Osteoblast (primary cell): Measurements from ENCODE around the gene CYP46A1. TPM values are rescaled to one million over a fixed set of nuclear protein-coding genes. Genes with fewer than 3 reads are reported as not detected.

Experiments used
- DNase-seq: peaks from one replicate; pipeline ENCODE4 v3.0.0; 2011; ENCODE audit warnings: low spot score, mixed read lengths; ENCODE audit not compliant: insufficient read length; ENCODE audit errors: missing footprints
- H2AFZ ChIP-seq: 2 replicates; pipeline ENCODE4 v1.6.0; 2011; ENCODE audit warnings: mild to moderate bottlenecking, low read length
- H3K27ac ChIP-seq: 2 replicates; pipeline ENCODE4 v1.5.1; 2011; ENCODE audit warnings: mild to moderate bottlenecking, low read depth, low read length, moderate library complexity
- H3K27me3 ChIP-seq: 2 replicates; pipeline ENCODE4 v1.6.0; 2012; ENCODE audit warnings: mild to moderate bottlenecking, control low read depth, inconsistent platforms, low read length, moderate library complexity; ENCODE audit not compliant: insufficient read depth
- H3K36me3 ChIP-seq: 2 replicates; pipeline ENCODE4 v1.5.1; 2011; ENCODE audit warnings: mild to moderate bottlenecking, low read length, control low read depth, moderate library complexity; ENCODE audit not compliant: insufficient read depth
- H3K4me1 ChIP-seq: 2 replicates; pipeline ENCODE4 v1.5.1; 2011; ENCODE audit warnings: mild to moderate bottlenecking, low read length, control low read depth, moderate library complexity; ENCODE audit not compliant: insufficient read depth
- H3K4me2 ChIP-seq: 2 replicates; pipeline ENCODE4 v1.6.0; 2011; ENCODE audit warnings: mild to moderate bottlenecking, low read length; ENCODE audit not compliant: insufficient read depth
- H3K4me3 ChIP-seq: fragments of 200-600 bp; sonication (generic); 3 replicates; pipeline ENCODE4 v1.5.1; 2012; ENCODE audit warnings: mild to moderate bottlenecking, low read length, inconsistent platforms; ENCODE audit not compliant: insufficient read depth
- H3K79me2 ChIP-seq: 2 replicates; pipeline ENCODE4 v1.6.0; 2012; ENCODE audit warnings: mild to moderate bottlenecking, low read length, control low read depth, inconsistent platforms; ENCODE audit not compliant: insufficient read depth
- H3K9me3 ChIP-seq: 2 replicates; pipeline ENCODE4 v1.5.1; 2011; ENCODE audit warnings: low read depth, low read length, control low read depth
- H4K20me1 ChIP-seq: 2 replicates; pipeline ENCODE4 v1.6.0; 2012; ENCODE audit warnings: mild to moderate bottlenecking, low read length, control low read depth; ENCODE audit not compliant: insufficient read depth
- total RNA-seq: library from RNA; depleted of rRNA; stranded (reverse); fragments of >200 nt; gene quantifications from 2 replicates; pipeline ENCODE4 v1.2.3, GENCODE V29; 2012
- TF ChIP-seq, protein P1 (sequence below): IDR thresholded peaks from 2 replicates; pipeline ENCODE4 v1.5.1; 2011; ENCODE audit warnings: mild to moderate bottlenecking, low read depth, low read length, moderate library complexity; ENCODE audit errors: extremely low read depth

Gene CYP46A1
- total RNA-seq, 1 donor: 0.36 TPM

DNA sequence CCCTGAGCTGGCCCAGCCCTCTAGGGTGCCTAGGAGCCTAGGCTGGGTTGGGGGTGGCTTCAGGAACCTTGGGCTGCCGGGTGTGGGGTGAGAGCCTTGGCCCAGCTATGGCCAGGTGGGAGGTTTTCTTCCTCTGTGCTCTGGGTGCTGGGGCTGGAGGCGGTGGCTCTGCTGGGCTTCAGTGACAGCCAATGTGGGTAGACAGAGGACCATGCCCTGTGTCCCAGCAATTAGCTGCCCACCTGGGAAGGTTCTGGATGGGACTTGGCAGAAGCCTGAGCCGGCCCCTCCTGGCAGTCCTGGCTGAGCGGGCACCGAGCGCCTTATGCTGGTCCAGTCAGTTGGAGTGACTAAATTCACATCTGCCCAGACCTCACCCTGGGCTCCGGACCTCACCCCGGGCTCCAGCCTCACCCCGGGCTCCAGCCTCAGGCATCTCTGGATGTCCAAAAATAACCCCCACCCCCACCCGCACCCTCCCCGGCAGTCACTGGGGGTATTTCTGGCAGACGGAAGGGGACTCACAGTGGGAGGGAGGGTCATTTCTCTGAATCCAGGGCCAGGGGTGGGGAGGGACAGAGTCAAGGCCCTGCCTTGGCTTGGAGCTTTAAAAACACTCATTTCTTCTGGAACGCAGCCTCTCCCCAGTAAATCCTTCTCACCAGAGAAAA is 46.9 kb downstream of the CYP46A1 start:
- H3K4me1 ChIP-seq: no peaks in the 10 kb centered on the region
- no peaks in the 10 kb centered on the region for H3K9me3 ChIP-seq
- H3K27me3 ChIP-seq: no peaks in the 10 kb centered on the region
- H3K79me2 ChIP-seq: no peaks in the 10 kb centered on the region
- no peak overlapping the region for H3K27ac ChIP-seq
- peak; percentile 90 for DNase-seq
- H2AFZ ChIP-seq: no peak overlapping the region
- H3K4me2 ChIP-seq: peak overlapping the region; percentile 76
- no peaks in the 10 kb centered on the region for H3K36me3 ChIP-seq
- TF ChIP-seq, protein P1, sequence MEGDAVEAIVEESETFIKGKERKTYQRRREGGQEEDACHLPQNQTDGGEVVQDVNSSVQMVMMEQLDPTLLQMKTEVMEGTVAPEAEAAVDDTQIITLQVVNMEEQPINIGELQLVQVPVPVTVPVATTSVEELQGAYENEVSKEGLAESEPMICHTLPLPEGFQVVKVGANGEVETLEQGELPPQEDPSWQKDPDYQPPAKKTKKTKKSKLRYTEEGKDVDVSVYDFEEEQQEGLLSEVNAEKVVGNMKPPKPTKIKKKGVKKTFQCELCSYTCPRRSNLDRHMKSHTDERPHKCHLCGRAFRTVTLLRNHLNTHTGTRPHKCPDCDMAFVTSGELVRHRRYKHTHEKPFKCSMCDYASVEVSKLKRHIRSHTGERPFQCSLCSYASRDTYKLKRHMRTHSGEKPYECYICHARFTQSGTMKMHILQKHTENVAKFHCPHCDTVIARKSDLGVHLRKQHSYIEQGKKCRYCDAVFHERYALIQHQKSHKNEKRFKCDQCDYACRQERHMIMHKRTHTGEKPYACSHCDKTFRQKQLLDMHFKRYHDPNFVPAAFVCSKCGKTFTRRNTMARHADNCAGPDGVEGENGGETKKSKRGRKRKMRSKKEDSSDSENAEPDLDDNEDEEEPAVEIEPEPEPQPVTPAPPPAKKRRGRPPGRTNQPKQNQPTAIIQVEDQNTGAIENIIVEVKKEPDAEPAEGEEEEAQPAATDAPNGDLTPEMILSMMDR: no peak
- H4K20me1 ChIP-seq: no peaks in the 10 kb centered on the region
- H3K4me3 ChIP-seq: no peak overlapping the region

DNA sequence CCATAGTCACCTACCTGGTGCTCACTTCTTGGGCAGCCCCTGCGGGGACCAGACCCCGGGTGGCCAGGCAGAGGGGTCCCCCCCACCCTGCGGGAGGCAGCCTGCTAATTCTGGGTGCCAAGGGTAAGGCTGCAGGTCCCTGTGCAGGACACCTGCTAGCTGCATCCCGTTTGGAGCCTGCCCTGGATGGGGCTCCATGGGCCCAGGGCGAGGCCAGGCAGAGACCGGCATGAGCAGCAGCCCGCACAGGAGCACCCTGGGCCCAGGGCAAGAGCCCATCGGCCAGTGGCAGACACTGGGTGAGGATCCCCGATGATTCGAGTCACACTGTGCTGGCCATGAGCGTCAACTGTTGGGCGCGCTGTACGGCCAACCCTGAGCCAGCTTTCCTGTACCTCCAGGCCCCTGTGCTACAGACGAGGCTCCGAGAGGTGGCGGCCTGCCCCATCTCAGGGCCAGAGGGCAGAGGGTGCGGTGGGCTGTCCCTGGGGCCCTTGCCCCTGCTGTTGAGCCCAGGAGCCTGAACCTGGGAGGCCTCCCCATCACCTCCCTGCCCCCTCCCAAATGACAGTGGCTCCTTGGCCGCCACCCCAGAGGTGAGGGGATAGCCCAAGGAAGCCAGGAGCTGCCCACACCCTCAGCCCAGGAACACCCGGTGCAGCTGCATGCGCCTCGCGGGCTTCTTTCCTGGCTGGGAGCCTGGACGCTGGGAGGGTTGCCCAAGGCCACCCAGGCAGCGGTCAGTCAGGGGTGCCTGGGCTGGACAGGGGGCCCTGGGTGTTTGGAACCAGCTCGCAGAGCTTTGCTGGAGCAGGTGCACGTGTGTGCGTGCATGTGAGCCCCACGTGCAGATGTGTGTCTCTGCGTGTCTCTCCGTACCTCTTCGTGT is 47.7 kb downstream of the CYP46A1 start:
- Histone ChIP-seq H3K4me1 (no peaks in the 10 kb centered on the region), H3K27me3 (no peaks in the 10 kb centered on the region), H3K4me2 (no peak overlapping the region), H4K20me1 (no peaks in the 10 kb centered on the region), H3K27ac (no peak overlapping the region), H3K9me3 (no peaks in the 10 kb centered on the region), H3K79me2 (no peaks in the 10 kb centered on the region), H3K4me3 (no peak overlapping the region), H3K36me3 (no peaks in the 10 kb centered on the region), H2AFZ (no peak overlapping the region)
- DNase-seq: peak; percentile 77
- TF ChIP-seq, protein P1: no peak

DNA sequence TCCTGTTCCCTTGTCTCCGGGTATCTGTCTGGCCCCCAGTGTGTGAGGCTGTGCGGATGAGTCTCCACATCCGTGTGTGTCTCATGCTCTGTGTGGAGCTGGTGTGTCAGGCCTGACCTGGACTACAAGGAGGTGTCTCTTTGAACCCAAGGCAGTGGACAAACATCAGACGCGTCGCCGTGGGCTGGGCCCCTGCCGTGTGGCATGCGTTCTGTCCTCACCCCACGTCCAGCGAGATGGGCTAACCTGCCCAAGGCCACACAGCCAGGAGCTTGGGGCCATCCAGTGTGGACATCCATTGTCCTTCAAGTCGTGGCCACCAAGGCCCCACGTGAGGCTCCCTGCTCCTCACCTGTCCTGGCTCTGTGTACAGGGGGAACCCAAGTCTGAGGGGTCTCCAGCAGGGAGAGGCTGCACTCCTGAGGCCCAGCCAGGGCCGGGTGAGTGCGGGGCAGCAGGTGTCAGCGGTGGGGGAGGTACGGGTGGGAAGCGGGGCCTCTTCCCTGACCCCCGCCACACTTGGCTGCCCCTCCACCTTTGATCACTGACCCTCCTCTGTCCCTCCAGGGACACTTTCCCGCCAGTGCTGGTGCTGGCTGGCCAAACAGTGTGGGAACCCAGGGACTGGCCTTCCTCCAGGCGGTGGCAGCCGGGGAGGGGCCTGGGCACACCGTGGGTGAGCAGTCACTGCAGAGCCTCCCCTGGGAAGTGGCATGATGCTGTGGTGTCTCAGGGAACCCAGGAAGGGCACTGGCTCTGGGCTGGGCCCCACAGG is 48.5 kb downstream of the CYP46A1 start:
- no peaks in the 10 kb centered on the region for H3K9me3 ChIP-seq
- H3K27me3 ChIP-seq: no peaks in the 10 kb centered on the region
- H3K27ac ChIP-seq: no peak overlapping the region
- no peaks in the 10 kb centered on the region for H3K79me2 ChIP-seq
- H3K4me2 ChIP-seq: no peak overlapping the region
- no peak overlapping the region for H3K4me3 ChIP-seq
- no peaks in the 10 kb centered on the region for H3K36me3 ChIP-seq
- H4K20me1 ChIP-seq: no peaks in the 10 kb centered on the region
- H3K4me1 ChIP-seq: peaks cover 7% of the 10 kb centered on the region
- H2AFZ ChIP-seq: no peak overlapping the region
- peak; percentile 86 for DNase-seq
- TF ChIP-seq, protein P1: no peak

DNA sequence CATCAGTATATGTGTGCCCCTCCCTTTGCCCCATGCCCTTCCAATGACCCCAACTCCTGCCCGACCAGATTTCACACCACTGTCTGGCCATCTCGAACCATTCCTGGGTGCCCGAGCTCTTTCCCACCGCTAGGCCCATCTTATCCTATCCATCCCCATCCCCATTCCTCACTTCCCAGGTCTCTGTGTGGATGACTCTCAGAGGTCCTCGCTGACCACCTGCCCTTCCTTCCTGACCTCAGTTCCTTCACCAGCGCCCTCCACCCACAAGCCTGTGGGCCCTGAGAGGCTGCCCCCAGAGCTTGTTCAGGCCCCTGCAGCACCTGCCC is 49.1 kb downstream of the CYP46A1 start:
- Histone ChIP-seq H3K4me3 (no peak overlapping the region), H3K4me2 (no peak overlapping the region), H3K4me1 (peaks cover 9% of the 10 kb centered on the region), H3K9me3 (no peaks in the 10 kb centered on the region), H3K27ac (no peak overlapping the region), H3K27me3 (no peaks in the 10 kb centered on the region), H3K36me3 (no peaks in the 10 kb centered on the region), H3K79me2 (no peaks in the 10 kb centered on the region), H4K20me1 (no peaks in the 10 kb centered on the region), H2AFZ (no peak overlapping the region)
- TF ChIP-seq, protein P1: no peak
- DNase-seq: peak; percentile 85
